H9 (cell line): ENCODE results near the gene HAGH. TPM values are rescaled to one million over a fixed set of nuclear protein-coding genes. Genes with fewer than 3 reads are reported as not detected.

Experiments
- DNase-seq: peaks from one replicate; pipeline ENCODE4 v3.0.0-alpha.2; 2017
- H2AFZ ChIP-seq: one replicate; pipeline ENCODE4 v1.6.1; 2013; ENCODE audit warnings: mild to moderate bottlenecking, low read length, control low read depth, moderate library complexity
- H2AK5ac ChIP-seq: 2 replicates; pipeline ENCODE4 v1.6.1; 2013; ENCODE audit warnings: low read length, control low read depth, mixed read lengths; ENCODE audit not compliant: insufficient read length
- H2BK120ac ChIP-seq: one replicate; pipeline ENCODE4 v1.6.1; 2013; ENCODE audit warnings: low read depth, mild to moderate bottlenecking, low read length, control low read depth, inconsistent platforms; ENCODE audit not compliant: poor library complexity, severe bottlenecking
- H2BK12ac ChIP-seq: 2 replicates; pipeline ENCODE4 v1.6.1; 2013; ENCODE audit warnings: low read length, control low read depth, mixed read lengths, low read depth; ENCODE audit not compliant: insufficient read length
- H2BK15ac ChIP-seq: 2 replicates; pipeline ENCODE4 v1.6.1; 2013; ENCODE audit warnings: low read depth, low read length, control low read depth
- H2BK20ac ChIP-seq: one replicate; pipeline ENCODE4 v1.6.1; 2013; ENCODE audit warnings: low read depth, mild to moderate bottlenecking, low read length, control low read depth, inconsistent platforms; ENCODE audit not compliant: poor library complexity, severe bottlenecking
- H2BK5ac ChIP-seq: 2 replicates; pipeline ENCODE4 v1.6.1; 2013; ENCODE audit warnings: low read length, control low read depth, mixed read lengths; ENCODE audit not compliant: insufficient read length
- H3K14ac ChIP-seq: 2 replicates; pipeline ENCODE4 v1.6.1; 2013; ENCODE audit warnings: low read length, control low read depth; ENCODE audit not compliant: insufficient read depth
- H3K18ac ChIP-seq: 2 replicates; pipeline ENCODE4 v1.6.1; 2013; ENCODE audit warnings: low read depth, mild to moderate bottlenecking, mixed read lengths, low read length, control low read depth; ENCODE audit not compliant: insufficient read length
- H3K23ac ChIP-seq: 2 replicates; pipeline ENCODE4 v1.6.1; 2013; ENCODE audit warnings: low read length, control low read depth, mixed read lengths, low read depth; ENCODE audit not compliant: insufficient read length
- H3K23me2 ChIP-seq: 2 replicates; pipeline ENCODE4 v1.6.1; 2013; ENCODE audit warnings: low read depth, mild to moderate bottlenecking, mixed read lengths, low read length, control low read depth; ENCODE audit not compliant: insufficient read length, poor library complexity, severe bottlenecking
- H3K27ac ChIP-seq: 2 replicates; pipeline ENCODE4 v1.5.1; 2013; ENCODE audit warnings: low read length, control low read depth, mixed read lengths, low read depth; ENCODE audit not compliant: insufficient read length
- H3K27me3 ChIP-seq: 2 replicates; pipeline ENCODE4 v1.6.1; 2013; ENCODE audit warnings: low read length, control low read depth, inconsistent platforms; ENCODE audit not compliant: insufficient read depth
- H3K4ac ChIP-seq: 2 replicates; pipeline ENCODE4 v1.6.1; 2013; ENCODE audit warnings: low read depth, mild to moderate bottlenecking, control low read depth, inconsistent platforms, low read length, moderate library complexity
- H3K4me1 ChIP-seq: 2 replicates; pipeline ENCODE4 v1.6.1; 2013; ENCODE audit warnings: low read length, control low read depth, inconsistent platforms; ENCODE audit not compliant: insufficient read depth
- H3K4me2 ChIP-seq: 2 replicates; pipeline ENCODE4 v1.6.1; 2013; ENCODE audit warnings: low read length, control low read depth, mixed read lengths; ENCODE audit not compliant: insufficient read length, insufficient read depth
- H3K56ac ChIP-seq: 2 replicates; pipeline ENCODE4 v1.6.1; 2013; ENCODE audit warnings: low read depth, mild to moderate bottlenecking, mixed read lengths, low read length, control low read depth; ENCODE audit not compliant: insufficient read length
- H3K79me1 ChIP-seq: 2 replicates; pipeline ENCODE4 v1.6.1; 2013; ENCODE audit warnings: low read depth, mild to moderate bottlenecking, moderate library complexity, low read length, control low read depth, inconsistent platforms; ENCODE audit not compliant: insufficient read depth, poor library complexity, severe bottlenecking
- H3K79me2 ChIP-seq: 2 replicates; pipeline ENCODE4 v1.6.1; 2013; ENCODE audit warnings: low read length, control low read depth, inconsistent platforms; ENCODE audit not compliant: insufficient read depth
- H3K9ac ChIP-seq: 2 replicates; pipeline ENCODE4 v1.6.1; 2013; ENCODE audit warnings: low read length, control low read depth, mixed read lengths; ENCODE audit not compliant: insufficient read length; ENCODE audit errors: extremely low read depth
- H3K9me3 ChIP-seq: one replicate; pipeline ENCODE4 v1.6.1; 2013; ENCODE audit warnings: low read depth, low read length, inconsistent platforms; ENCODE audit not compliant: control insufficient read depth
- H3T11ph ChIP-seq: one replicate; pipeline ENCODE4 v1.6.1; 2013; ENCODE audit warnings: mild to moderate bottlenecking, low read length, control low read depth, inconsistent platforms
- H4K20me1 ChIP-seq: one replicate; pipeline ENCODE4 v1.6.1; 2013; ENCODE audit not compliant: control insufficient read depth, insufficient read length, insufficient read depth
- H4K5ac ChIP-seq: 2 replicates; pipeline ENCODE4 v1.6.1; 2013; ENCODE audit warnings: low read depth, mild to moderate bottlenecking, mixed read lengths, low read length, control low read depth; ENCODE audit not compliant: insufficient read length
- H4K8ac ChIP-seq: replicated peaks from 2 replicates; pipeline ENCODE4 v1.6.1; 2013; ENCODE audit warnings: low read length, control low read depth, mixed read lengths, low read depth; ENCODE audit not compliant: insufficient read length
- H4K91ac ChIP-seq: 2 replicates; pipeline ENCODE4 v1.6.1; 2013; ENCODE audit warnings: low read depth, mild to moderate bottlenecking, moderate library complexity, mixed read lengths, low read length, control low read depth; ENCODE audit not compliant: insufficient read length
- H3K27ac Mint-ChIP-seq, 3 experiments: 2 replicates in 2 of 3; 3 replicates in 1 of 3; pipeline ENCODE4 v1.8.0; 2020 to 2021; ENCODE audit warnings: mixed read lengths in 3 of 3, mild to moderate bottlenecking in 1 of 3, moderate library complexity in 1 of 3
- H3K27me3 Mint-ChIP-seq: 2 replicates; pipeline ENCODE4 v1.8.0; 2021; ENCODE audit warnings: low read depth, mild to moderate bottlenecking, moderate library complexity, mixed read lengths
- H3K36me3 Mint-ChIP-seq, 3 experiments: 2 replicates in 2 of 3; 3 replicates in 1 of 3; pipeline ENCODE4 v1.8.0; 2020 to 2021; ENCODE audit warnings: low read depth in 3 of 3, mixed read lengths in 3 of 3; ENCODE audit not compliant: insufficient read depth in 1 of 3
- H3K4me1 Mint-ChIP-seq, 2 experiments: 2 replicates each; pipeline ENCODE4 v1.8.0; 2020; ENCODE audit warnings: mixed read lengths in 2 of 2
- H3K4me3 Mint-ChIP-seq, 2 experiments: 2 replicates in 1 of 2; 3 replicates in 1 of 2; pipeline ENCODE4 v1.8.0; 2020 to 2021; ENCODE audit warnings: mild to moderate bottlenecking in 2 of 2, mixed read lengths in 2 of 2, moderate library complexity in 1 of 2
- H3K9me3 Mint-ChIP-seq, 2 experiments: 2 replicates in 1 of 2; 3 replicates in 1 of 2; pipeline ENCODE4 v1.8.0; 2020; ENCODE audit warnings: mild to moderate bottlenecking in 2 of 2, mixed read lengths in 2 of 2, moderate library complexity in 1 of 2
- CTCF ChIP-seq: fragments of 200-600 bp; sonication (generic); conservative IDR thresholded peaks from 3 replicates; pipeline ENCODE4 v1.8.0; 2021; ENCODE audit warnings: antibody characterized with exemption, mild to moderate bottlenecking
- WGBS: extraction: QIAGEN DNeasy Blood & Tissue Kit; methylation state at CpG from one replicate; pipeline ENCODE4 v1.1.7; 2013; ENCODE audit warnings: missing lambda C conversion rate, low lambda C conversion rate, mixed read lengths; ENCODE audit not compliant: insufficient read length; ENCODE audit errors: extremely low coverage; 5-methylcytosine and 5-hydroxymethylcytosine counted together
- total RNA-seq: library from RNA; stranded (reverse); gene quantifications from 2 replicates; pipeline ENCODE4 v1.2.1, GENCODE V29; 2021

HAGH gene
- total RNA-seq, 1 experiment from 2014 or later = 30.0 TPM

DNA sequence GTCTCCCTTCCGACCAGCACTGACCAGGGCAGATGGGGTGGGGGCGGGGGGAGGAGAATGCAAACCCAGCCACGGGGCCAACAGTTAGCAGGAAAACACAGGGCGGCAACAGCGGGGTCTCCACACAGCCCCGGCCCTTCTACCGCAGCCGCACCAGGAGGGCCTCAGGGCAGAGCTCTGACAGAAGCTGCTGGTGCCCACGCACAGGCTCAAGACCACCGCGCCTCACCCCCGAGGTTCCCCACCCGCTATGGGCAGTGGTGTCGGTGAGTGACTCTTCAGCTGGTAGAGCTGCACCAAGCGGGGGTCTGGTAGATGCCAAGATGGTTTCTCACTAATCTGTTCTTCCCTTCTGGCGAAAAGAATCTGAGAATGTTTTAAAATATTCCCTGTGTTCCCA lies 16.1 kb downstream of the HAGH start:
- Histone ChIP-seq H3K27me3 (no peaks in the 10 kb centered on the region), H3K4me1 (no peaks in the 10 kb centered on the region), H3K18ac (no peak overlapping the region), H4K91ac (no peak overlapping the region), H3K9me3 (no peaks in the 10 kb centered on the region), H3K14ac (no peak overlapping the region), H3K9ac (no peak overlapping the region), H3K56ac (no peak overlapping the region), H3K4me2 (no peak overlapping the region), H2BK5ac (no peak overlapping the region), H2BK15ac (no peak overlapping the region), H2BK12ac (no peak overlapping the region), H3T11ph (no peak overlapping the region), H3K4ac (no peak overlapping the region), H4K20me1 (no peaks in the 10 kb centered on the region), H3K23ac (no peak overlapping the region), H2BK20ac (no peak overlapping the region), H2AK5ac (no peak overlapping the region), H2BK120ac (no peak overlapping the region), H3K79me2 (no peaks in the 10 kb centered on the region), H3K27ac (no peak overlapping the region), H4K8ac (no peak overlapping the region), H2AFZ (no peak overlapping the region), H3K23me2 (no peaks in the 10 kb centered on the region), H3K79me1 (no peaks in the 10 kb centered on the region), H4K5ac (no peak overlapping the region)
- WGBS = no CpG with 5 or more reads among the region's 16 CpGs
- Mint-ChIP-seq H3K4me3 (no peak overlapping the region), H3K27ac (no peak overlapping the region), H3K27me3 (no peaks in the 10 kb centered on the region), H3K4me1 (peaks cover 0 to 3% of the 10 kb centered on the region in 2 experiments; a peak in 2 of 4 replicates), H3K36me3 (peaks cover 18 to 43% (median 20%) of the 10 kb centered on the region in 3 experiments), H3K9me3 (peaks cover 2 to 4% of the 10 kb centered on the region in 2 experiments; a peak in 2 of 5 replicates)
- no peak for DNase-seq
- no peak for TF ChIP-seq CTCF
